ENCODE measurements around the gene ZNF746. TPM values are rescaled to one million over a fixed set of nuclear protein-coding genes. Genes with fewer than 3 reads are reported as not detected.

The ZNF746 gene
- polyA plus RNA-seq, 3 donors from 2014 or later, result 5.4 to 13.1 (median 6.3) TPM

GRCh38 chr7:149477494-149478443 lies 19.8 kb downstream of the ZNF746 start:
- Mint-ChIP-seq H3K36me3 (peaks cover 19 to 38% (median 27%) of the 10 kb centered on the region in 3 donors), H3K27ac (peak overlapping the region in 2 of 6 donors; percentile 34), H3K4me3 (no peak overlapping the region), H3K9me3 (no peaks in the 10 kb centered on the region), H3K27me3 (ENCODE audit: low read depth in 3 of 3) (peaks cover 0 to 5% (median 0%) of the 10 kb centered on the region in 3 donors), H3K4me1 (peaks cover 17 to 21% of the 10 kb centered on the region in 2 donors)
- no peak for DNase-seq

GRCh38 chr7:149476791-149477190 lies 20.8 kb downstream of the ZNF746 start:
- no peaks in the 10 kb centered on the region for H3K9me3 Mint-ChIP-seq
- H3K27me3 Mint-ChIP-seq (ENCODE audit: low read depth in 3 of 3), result peaks cover 0 to 5% (median 0%) of the 10 kb centered on the region in 3 donors
- no peak for DNase-seq
- H3K4me1 Mint-ChIP-seq, result peaks cover 17 to 21% of the 10 kb centered on the region in 2 donors
- H3K36me3 Mint-ChIP-seq, result peaks cover 24 to 44% (median 34%) of the 10 kb centered on the region in 3 donors
- no peak overlapping the region for H3K4me3 Mint-ChIP-seq
- peak overlapping the region; percentile 38 to 86 (median 72) for H3K27ac Mint-ChIP-seq

GRCh38 chr7:149475121-149476045 lies 22.2 kb downstream of the ZNF746 start:
- peak in 2 of 3 donors; percentile 55 to 57 for DNase-seq
- Mint-ChIP-seq H3K4me1 (peaks cover 17 to 21% of the 10 kb centered on the region in 2 donors), H3K36me3 (peaks cover 28 to 47% (median 35%) of the 10 kb centered on the region in 3 donors), H3K4me3 (peak overlapping the region in 4 of 5 donors; percentile 56 to 72 (median 62)), H3K27ac (peak overlapping the region; percentile 52 to 80 (median 70)), H3K27me3 (ENCODE audit: low read depth in 3 of 3) (peaks cover 0 to 5% (median 0%) of the 10 kb centered on the region in 3 donors), H3K9me3 (no peaks in the 10 kb centered on the region)

GRCh38 chr7:149474309-149475120 lies 23.1 kb downstream of the ZNF746 start:
- Mint-ChIP-seq H3K4me3 (no peak overlapping the region), H3K36me3 (peaks cover 28 to 45% (median 36%) of the 10 kb centered on the region in 3 donors), H3K27me3 (ENCODE audit: low read depth in 3 of 3) (peaks cover 0 to 7% (median 0%) of the 10 kb centered on the region in 3 donors), H3K9me3 (no peaks in the 10 kb centered on the region), H3K27ac (no peak overlapping the region), H3K4me1 (peaks cover 17 to 21% of the 10 kb centered on the region in 2 donors)
- DNase-seq, result no peak

- H3K27me3 Mint-ChIP-seq (ENCODE audit: low read depth in 3 of 3), result peaks cover 0 to 7% (median 0%) of the 10 kb centered on the region in 3 donors
- H3K36me3 Mint-ChIP-seq, result peaks cover 18 to 33% (median 27%) of the 10 kb centered on the region in 3 donors
- H3K9me3 Mint-ChIP-seq, result no peaks in the 10 kb centered on the region
- peaks cover 13 to 17% of the 10 kb centered on the region in 2 donors for H3K4me1 Mint-ChIP-seq
- H3K27ac Mint-ChIP-seq, result no peak overlapping the region
- DNase-seq, result no peak
- H3K4me3 Mint-ChIP-seq, result no peak overlapping the region
Observed at GRCh38 chr7:149473251-149473650, 24.4 kb downstream of the ZNF746 start.

GRCh38 chr7:149471289-149471953 lies 26.2 kb downstream of the ZNF746 start:
- DNase-seq, result no peak
- peak overlapping the region in 1 of 6 donors; percentile 51 for H3K27ac Mint-ChIP-seq
- H3K9me3 Mint-ChIP-seq, result no peaks in the 10 kb centered on the region
- peaks cover 14 to 27% (median 22%) of the 10 kb centered on the region in 3 donors for H3K36me3 Mint-ChIP-seq
- peaks cover 9 to 13% of the 10 kb centered on the region in 2 donors for H3K4me1 Mint-ChIP-seq
- no peak overlapping the region for H3K4me3 Mint-ChIP-seq
- peaks cover 0 to 5% (median 0%) of the 10 kb centered on the region in 3 donors for H3K27me3 Mint-ChIP-seq (ENCODE audit: low read depth in 3 of 3)

- no peaks in the 10 kb centered on the region for H3K9me3 Mint-ChIP-seq
- H3K4me1 Mint-ChIP-seq, result peaks cover 0 to 3% of the 10 kb centered on the region in 2 donors
- H3K27me3 Mint-ChIP-seq (ENCODE audit: low read depth in 3 of 3), result peaks cover 0 to 2% (median 0%) of the 10 kb centered on the region in 3 donors
- no peak for DNase-seq
- H3K4me3 Mint-ChIP-seq, result no peak overlapping the region
- no peak overlapping the region for H3K27ac Mint-ChIP-seq
- peaks cover 8 to 20% (median 15%) of the 10 kb centered on the region in 3 donors for H3K36me3 Mint-ChIP-seq
Observed at GRCh38 chr7:149469806-149470205, 27.8 kb downstream of the ZNF746 start.

- Mint-ChIP-seq H3K27me3 (ENCODE audit: low read depth in 3 of 3) (peaks cover 0 to 2% (median 0%) of the 10 kb centered on the region in 3 donors), H3K4me3 (no peak overlapping the region), H3K36me3 (peaks cover 8 to 16% (median 10%) of the 10 kb centered on the region in 3 donors), H3K9me3 (no peaks in the 10 kb centered on the region), H3K4me1 (peaks cover 0 to 3% of the 10 kb centered on the region in 2 donors), H3K27ac (no peak overlapping the region)
- DNase-seq, result no peak
Observed at GRCh38 chr7:149468208-149468607, 29.4 kb downstream of the ZNF746 start.

GRCh38 chr7:149467321-149467859 lies 30.2 kb downstream of the ZNF746 start:
- no peak for DNase-seq
- no peak overlapping the region for H3K4me3 Mint-ChIP-seq
- H3K36me3 Mint-ChIP-seq, result peaks cover 4 to 10% (median 5%) of the 10 kb centered on the region in 3 donors
- H3K4me1 Mint-ChIP-seq, result no peaks in the 10 kb centered on the region
- H3K27me3 Mint-ChIP-seq (ENCODE audit: low read depth in 3 of 3), result peaks cover 0 to 2% (median 0%) of the 10 kb centered on the region in 3 donors
- no peaks in the 10 kb centered on the region for H3K9me3 Mint-ChIP-seq
- no peak overlapping the region for H3K27ac Mint-ChIP-seq

GRCh38 chr7:149466364-149466763 lies 31.2 kb downstream of the ZNF746 start:
- Mint-ChIP-seq H3K27me3 (ENCODE audit: low read depth in 3 of 3) (peaks cover 0 to 2% (median under 1%) of the 10 kb centered on the region in 3 donors), H3K36me3 (peaks cover under 1 to 7% (median 2%) of the 10 kb centered on the region in 3 donors), H3K4me1 (peaks cover 2 to 4% of the 10 kb centered on the region in 2 donors), H3K4me3 (no peak overlapping the region), H3K27ac (no peak overlapping the region), H3K9me3 (no peaks in the 10 kb centered on the region)
- DNase-seq, result no peak

GRCh38 chr7:149463500-149464161 lies 34.0 kb downstream of the ZNF746 start:
- Mint-ChIP-seq H3K27me3 (ENCODE audit: low read depth in 3 of 3) (peaks cover 0 to 2% (median 0%) of the 10 kb centered on the region in 3 donors), H3K36me3 (peaks cover 0 to under 1% (median 0%) of the 10 kb centered on the region in 3 donors), H3K4me1 (peaks cover 14 to 16% of the 10 kb centered on the region in 2 donors), H3K27ac (no peak overlapping the region), H3K9me3 (no peaks in the 10 kb centered on the region), H3K4me3 (no peak overlapping the region)
- no peak for DNase-seq

All from immature natural killer cell (primary cell).